ENCODE measurements around the gene TEAD1.

DNA sequence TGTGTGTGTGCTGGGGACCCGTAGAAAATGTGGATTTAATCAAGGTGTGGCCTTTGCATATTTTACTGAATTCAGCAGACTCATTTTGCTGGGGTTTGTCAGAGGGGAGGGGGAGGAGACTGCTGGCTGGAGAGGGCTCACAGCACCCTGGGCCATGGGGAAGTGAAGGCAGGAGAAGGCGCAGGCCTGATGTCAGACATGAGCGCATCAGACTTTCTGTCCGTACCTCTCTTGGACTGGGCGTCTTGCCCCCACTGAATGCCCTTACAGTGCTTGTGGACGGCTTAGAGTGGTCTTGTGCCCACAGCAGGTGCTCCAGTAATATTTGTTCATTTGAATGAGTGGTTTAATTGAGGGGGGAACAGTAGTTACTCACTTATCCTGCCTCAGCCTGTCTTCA is 75.2 kb downstream of the TEAD1 start:
- TF ChIP-seq, protein P1, sequence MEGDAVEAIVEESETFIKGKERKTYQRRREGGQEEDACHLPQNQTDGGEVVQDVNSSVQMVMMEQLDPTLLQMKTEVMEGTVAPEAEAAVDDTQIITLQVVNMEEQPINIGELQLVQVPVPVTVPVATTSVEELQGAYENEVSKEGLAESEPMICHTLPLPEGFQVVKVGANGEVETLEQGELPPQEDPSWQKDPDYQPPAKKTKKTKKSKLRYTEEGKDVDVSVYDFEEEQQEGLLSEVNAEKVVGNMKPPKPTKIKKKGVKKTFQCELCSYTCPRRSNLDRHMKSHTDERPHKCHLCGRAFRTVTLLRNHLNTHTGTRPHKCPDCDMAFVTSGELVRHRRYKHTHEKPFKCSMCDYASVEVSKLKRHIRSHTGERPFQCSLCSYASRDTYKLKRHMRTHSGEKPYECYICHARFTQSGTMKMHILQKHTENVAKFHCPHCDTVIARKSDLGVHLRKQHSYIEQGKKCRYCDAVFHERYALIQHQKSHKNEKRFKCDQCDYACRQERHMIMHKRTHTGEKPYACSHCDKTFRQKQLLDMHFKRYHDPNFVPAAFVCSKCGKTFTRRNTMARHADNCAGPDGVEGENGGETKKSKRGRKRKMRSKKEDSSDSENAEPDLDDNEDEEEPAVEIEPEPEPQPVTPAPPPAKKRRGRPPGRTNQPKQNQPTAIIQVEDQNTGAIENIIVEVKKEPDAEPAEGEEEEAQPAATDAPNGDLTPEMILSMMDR (IDR thresholded peaks at IDR 0.05) = no peak
- no peak for TF ChIP-seq POLR2A (IDR thresholded peaks at IDR 0.05)
